Esophagus squamous epithelium (tissue), 4 donors: ENCODE measurements around the gene KIF14.

ENCODE experiments used
- CTCF ChIP-seq, 6 experiments: fragments of 450-650 bp in 4 of 6; fragments of 200-600 bp in 2 of 6; sonication (generic) in 2 of 6; IDR thresholded peaks; one replicate each; pipeline ENCODE4 v1.5.1; 2016 to 2019; ENCODE audit warnings: antibody characterized with exemption in 6 of 6, mild to moderate bottlenecking in 4 of 6, moderate library complexity in 4 of 6
- POLR2A ChIP-seq, 4 donors: fragments of 450-650 bp; IDR thresholded peaks; one replicate each; pipeline ENCODE4 v1.6.1; 2017; ENCODE audit warnings: antibody characterized with exemption in 4 of 4, mild to moderate bottlenecking in 4 of 4, moderate library complexity in 3 of 4

- TF ChIP-seq POLR2A (IDR thresholded peaks at IDR 0.05) (no peak), CTCF (IDR thresholded peaks at IDR 0.05) (no peak)
These were observed 73.2 kb downstream of the KIF14 start for GRCh38 chr1:200547386-200547785.
